NT2/D1 (cell line): Measurements from ENCODE around the gene LNPK.

Experiments
- SUZ12 ChIP-seq: IDR thresholded peaks from 2 replicates; pipeline ENCODE4 v1.6.1; 2011; ENCODE audit not compliant: insufficient read length, insufficient read depth; ENCODE audit errors: extremely low read depth
- ZNF274 ChIP-seq: IDR thresholded peaks from 2 replicates; pipeline ENCODE4 v1.6.1; 2011; ENCODE audit warnings: mild to moderate bottlenecking, low read depth, low read length

DNA sequence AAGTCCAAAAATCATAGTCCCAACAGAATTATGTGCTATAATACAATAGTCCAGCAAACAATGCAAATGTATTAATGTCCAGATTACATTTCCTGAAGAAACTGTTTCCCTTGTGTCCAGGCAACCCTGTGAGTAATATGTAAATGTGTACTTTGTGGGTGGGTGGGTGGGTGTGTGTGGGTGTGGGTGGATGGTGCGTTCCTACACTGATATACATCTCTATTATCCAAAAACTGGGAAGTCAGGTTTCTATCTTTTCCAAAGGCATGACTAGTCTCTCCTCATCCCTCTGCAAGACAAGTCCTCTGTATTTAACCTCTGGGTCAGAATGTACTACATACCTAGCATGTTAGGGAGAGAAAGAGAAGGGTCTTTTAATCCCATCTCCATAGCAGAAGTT lies 71.6 kb downstream of the LNPK start:
- no peak for TF ChIP-seq SUZ12
- TF ChIP-seq ZNF274, result no peak
